IMR-90 (cell line): ENCODE data around the gene IQSEC1. TPM values are rescaled to one million over a fixed set of nuclear protein-coding genes. Genes with fewer than 3 reads are reported as not detected.

Experiments used
- microRNA-seq, 2 experiments: library from miRNA; stranded (forward) in 1 of 2; unstranded in 1 of 2; fragments of 10-50 nt in 1 of 2; fragments of <30 nt in 1 of 2; gene quantifications in 1 of 2; microRNA quantifications in 1 of 2; one replicate each; pipeline versions ENCODE3 to v1.1.0; 2013 to 2020; ENCODE audit not compliant: insufficient read depth in 1 of 2, insufficient read length in 1 of 2, unreplicated experiment in 1 of 2
- polyA plus RNA-seq, 3 experiments: library from polyadenylated mRNA; depleted of rRNA; stranded (reverse); fragments of >200 nt; gene quantifications; 2 replicates each; pipeline ENCODE4 v1.2.3, GENCODE V29; 2012; ENCODE audit warnings: low replicate concordance in 1 of 3
- small RNA-seq, 5 experiments: library from RNA; depleted of rRNA; stranded (forward); fragments of <200 nt; gene quantifications; one replicate each; pipeline ENCODE3, GENCODE V24; 2012
- total RNA-seq: library from RNA; depleted of rRNA; stranded (reverse); fragments of >200 nt; gene quantifications from 2 replicates; pipeline ENCODE4 v1.2.3, GENCODE V29; 2012; rRNA removed

The IQSEC1 gene
- total and polyA plus RNA-seq, 2 of the 4 experiments (the other 2 are of a cell fraction): 5.9 to 11.9 TPM

Small RNAs within 50 kb of the gene (microRNA-seq; reads per million reads assigned to microRNA genes)
- gene AC034198.1 (ENCODE audit: insufficient read depth, insufficient read length) (not detected), gene AC069271.1 (ENCODE audit: insufficient read depth, insufficient read length) (not detected)

Small RNAs within 50 kb of the gene (small RNA-seq; reads per million reads assigned to genes)
- gene AC034198.1 (0 reads per million in 5 experiments), gene AC069271.1 (0 reads per million in 5 experiments)

Other genes starting within 250 kb of the IQSEC1 start
- 566 and 644 TPM in 2 replicates for gene RPL32, start 231.9 kb downstream of the IQSEC1 start, total RNA-seq
- gene RPL32, start 231.9 kb downstream of the IQSEC1 start, polyA plus RNA-seq (2012; rRNA removed): 1,856 and 2,352 TPM in 2 replicates